K562 (cell line): Measurements from ENCODE around the gene SCG2. TPM values are rescaled to one million over a fixed set of nuclear protein-coding genes. Genes with fewer than 3 reads are reported as not detected.

Experiments
- ATAC-seq: fragments of 200-7000 bp; cut with Tn5 transposase; 3 replicates; pipeline ENCODE4 v1.9.1; 2020; ENCODE audit warnings: moderate library complexity
- BruUV-seq: library from RNA; stranded (reverse); fragments of 400-500 nt; replicated peaks from 2 replicates; lab custom pipeline; 2021; lab: Mats Ljungman, UMichigan
- CTCF ChIA-PET: fragments of 300-600 bp; formaldehyde crosslinking; extraction: SDS; loops from one replicate; lab custom pipeline; 2021; ENCODE audit warnings: low intra/inter-chr PET ratio; lab: Yijun Ruan, JAX
- POLR2A ChIA-PET: fragments of 300-600, 350-650 bp; sonication (Branson Sonifier 250); formaldehyde crosslinking; extraction: SDS; loops from one replicate; lab custom pipeline; 2021; ENCODE audit warnings: antibody characterized with exemption, inconsistent platforms; lab: Yijun Ruan, JAX
- DNase-seq, 4 experiments: peaks; one replicate each; pipeline versions ENCODE4 v3.0.0 to v3.0.0-alpha.2; 2011 to 2018; ENCODE audit warnings: low spot score in 3 of 4, mixed read lengths in 3 of 4; ENCODE audit errors: extremely low read depth in 1 of 4
- FAIRE-seq: peaks from 2 replicates; lab custom pipeline; 2011; peaks lifted over from hg19 to GRCh38; lab: Jason Lieb, UNC
- H2AFZ ChIP-seq: 2 replicates; pipeline ENCODE4 v1.6.0; 2011; ENCODE audit warnings: low read depth, low read length, control low read depth, inconsistent platforms
- H3K27ac ChIP-seq: fragments of 200-600 bp; 3 replicates; pipeline ENCODE4 v1.8.0; 2011; ENCODE audit warnings: low read depth, mild to moderate bottlenecking, control low read depth, inconsistent platforms, low read length, moderate library complexity, mixed read lengths; ENCODE audit errors: extremely low read depth
- H3K27me3 ChIP-seq, 2 experiments: fragments of 300-600 bp in 1 of 2; 2 replicates in 1 of 2; 3 replicates in 1 of 2; pipeline versions ENCODE4 v1.6.0 to v1.8.0; 2011; ENCODE audit warnings: inconsistent platforms in 2 of 2, low read length in 2 of 2, mild to moderate bottlenecking in 1 of 2, mixed read lengths in 1 of 2, moderate library complexity in 1 of 2; ENCODE audit not compliant: control insufficient read depth in 2 of 2, insufficient read depth in 2 of 2
- H3K36me3 ChIP-seq: fragments of 300-600 bp; 3 replicates; pipeline ENCODE4 v1.8.0; 2011; ENCODE audit warnings: mild to moderate bottlenecking, low read length, inconsistent platforms; ENCODE audit not compliant: control insufficient read depth, insufficient read depth
- H3K4me1 ChIP-seq, 2 experiments: fragments of 200-600 bp in 1 of 2; replicated peaks in 1 of 2; 2 replicates in 1 of 2; 3 replicates in 1 of 2; pipeline versions ENCODE4 v1.5.1 to v1.8.0; 2011; ENCODE audit warnings: inconsistent platforms in 2 of 2, low read length in 2 of 2, mild to moderate bottlenecking in 1 of 2, mixed read lengths in 1 of 2, moderate library complexity in 1 of 2; ENCODE audit not compliant: control insufficient read depth in 2 of 2, insufficient read depth in 2 of 2
- H3K4me2 ChIP-seq: 2 replicates; pipeline ENCODE4 v1.6.1; 2011; ENCODE audit warnings: low read length, control low read depth, inconsistent platforms, mixed read lengths; ENCODE audit not compliant: insufficient read depth
- H3K4me3 ChIP-seq: fragments of 200-600 bp; sonication (generic), shearing (Covaris generic); 2 replicates; pipeline ENCODE4 v1.5.1; 2016; ENCODE audit warnings: control low read depth, inconsistent platforms
- H3K79me2 ChIP-seq: fragments of 200-600 bp; 3 replicates; pipeline ENCODE4 v1.8.0; 2011; ENCODE audit warnings: low read length, inconsistent platforms; ENCODE audit not compliant: control insufficient read depth, insufficient read depth
- H3K9ac ChIP-seq, 2 experiments: 2 replicates each; pipeline versions ENCODE4 v1.6.0 to v1.6.1; 2011; ENCODE audit warnings: low read depth in 2 of 2, low read length in 2 of 2, control low read depth in 1 of 2, inconsistent platforms in 1 of 2, mild to moderate bottlenecking in 1 of 2, mixed read lengths in 1 of 2; ENCODE audit not compliant: insufficient read depth in 1 of 2
- H3K9me1 ChIP-seq: one replicate; pipeline ENCODE4 v1.6.0; 2011; ENCODE audit warnings: inconsistent platforms, mild to moderate bottlenecking, low read length, moderate library complexity; ENCODE audit not compliant: control insufficient read depth, insufficient read depth
- H3K9me3 ChIP-seq: replicated peaks from 2 replicates; pipeline ENCODE4 v1.5.1; 2011; ENCODE audit warnings: low read depth, low read length, inconsistent platforms; ENCODE audit not compliant: control insufficient read depth, insufficient read depth
- H4K20me1 ChIP-seq: replicated peaks from 2 replicates; pipeline ENCODE4 v1.6.1; 2011; ENCODE audit warnings: low read length, inconsistent platforms, mixed read lengths; ENCODE audit not compliant: control insufficient read depth, insufficient read depth
- BDP1 ChIP-seq: IDR thresholded peaks from 3 replicates; pipeline ENCODE4 v1.6.1; 2011; ENCODE audit not compliant: insufficient read length, insufficient read depth
- CBFB ChIP-seq: sonication (generic); formaldehyde crosslinking; IDR thresholded peaks from 2 replicates; pipeline ENCODE4 v1.4.0; 2020; ENCODE audit warnings: mild to moderate bottlenecking, missing genetic modification reagents
- GABPA ChIP-seq: fragments of 200-800 bp; sonication (Bioruptor generic); conservative IDR thresholded peaks from 2 replicates; pipeline ENCODE4 v1.6.1; 2016; ENCODE audit warnings: low read depth, missing genetic modification characterization, missing compliant biosample characterization
- HSF4 ChIP-seq: fragments of 250-450 bp; sonication (Bioruptor Pico); IDR thresholded peaks from 2 replicates; pipeline ENCODE4 v2.1.2; 2022; ENCODE audit warnings: mild to moderate bottlenecking, moderate library complexity, borderline replicate concordance
- ILF3 ChIP-seq: fragments of 450-650 bp; IDR thresholded peaks from 2 replicates; pipeline ENCODE4 v1.6.1; 2018; ENCODE audit warnings: antibody characterized with exemption, mild to moderate bottlenecking, moderate library complexity, borderline replicate concordance
- JUND ChIP-seq, 2 experiments: IDR thresholded peaks; 2 replicates in 1 of 2; 3 replicates in 1 of 2; pipeline ENCODE4 v1.6.1; 2011; ENCODE audit warnings: borderline replicate concordance in 2 of 2, low read depth in 2 of 2, low read length in 2 of 2, improper control_type of control experiment in 1 of 2, missing biosample characterization in 1 of 2, missing genetic modification characterization in 1 of 2, missing genetic modification reagents in 1 of 2
- ZBTB9 ChIP-seq: fragments of 450-650 bp; formaldehyde crosslinking; IDR thresholded peaks from 2 replicates; pipeline ENCODE4 v1.4.0; 2020; ENCODE audit warnings: mild to moderate bottlenecking, moderate library complexity
- ZNF282 ChIP-seq: sonication (generic); formaldehyde crosslinking; IDR thresholded peaks from 2 replicates; pipeline ENCODE4 v1.8.1; 2023; ENCODE audit warnings: missing genetic modification reagents
- ZNF507 ChIP-seq: conservative IDR thresholded peaks from 2 replicates; pipeline ENCODE4 v1.6.1; 2017; ENCODE audit warnings: missing genetic modification characterization, missing compliant biosample characterization
- WGBS: fragments of 100-300 bp; shearing (Covaris generic); methylation state at CpG from one replicate; pipeline ENCODE4 v1.1.6; 2016; ENCODE audit warnings: low coverage, mixed read lengths; ENCODE audit not compliant: insufficient coverage; ENCODE audit errors: missing lambda C conversion rate; 5-methylcytosine and 5-hydroxymethylcytosine counted together
- in situ Hi-C: fragments of 300-500 bp; cut with MboI; formaldehyde crosslinking; loops from 4 replicates; pipeline ENCODE4 v1.15.0; 2018; ENCODE audit warnings: inconsistent platforms, mixed read lengths
- intact Hi-C: fragments of 100-400 bp; cut with micrococcal nuclease; formaldehyde crosslinking; loops from 2 replicates; pipeline ENCODE4 v1.14.2; 2022
- polyA plus RNA-seq, 8 experiments: library from polyadenylated mRNA; depleted of rRNA in 4 of 8; stranded (reverse) in 5 of 8; unstranded in 3 of 8; fragments of >200 nt; fragmentation: Nextera tagmentation in 2 of 8; fragmentation: Illumina TruSeq in 1 of 8; extraction: Ambion mirVana in 2 of 8; extraction: Trizol in 1 of 8; gene quantifications; 2 replicates each; pipeline versions ENCODE4 v1.2.1 to v1.2.3, GENCODE V29; 2011 to 2014; ENCODE audit warnings: inconsistent platforms in 1 of 8, missing spikeins in 1 of 8
- total RNA-seq, 7 experiments: library from RNA; depleted of rRNA in 6 of 7; stranded (reverse); fragments of >200 nt in 6 of 7; fragmentation: Illumina TruSeq in 2 of 7; extraction: Trizol in 2 of 7; gene quantifications; 2 replicates each; pipeline versions ENCODE4 v1.2.1 to v1.2.3, GENCODE V29; 2011 to 2021; ENCODE audit warnings: low replicate concordance in 1 of 7

SCG2 gene
- total and polyA plus RNA-seq, 9 of the 15 experiments (the other 6 are each of a cell fraction or from before 2014, with no cell fraction given), result 0.07 to 1.6 (median 1.1) TPM

- no peak for DNase-seq
- Histone ChIP-seq H3K9me1 (no peaks in the 10 kb centered on the region), H3K79me2 (no peaks in the 10 kb centered on the region), H3K4me1 (no peaks in the 10 kb centered on the region), H3K27ac (no peak overlapping the region), H3K9ac (no peak overlapping the region), H4K20me1 (no peaks in the 10 kb centered on the region), H3K27me3 (no peaks in the 10 kb centered on the region; a peak in 1 of 5 replicates), H3K4me3 (no peak overlapping the region), H3K4me2 (no peak overlapping the region), H3K9me3 (no peaks in the 10 kb centered on the region), H3K36me3 (no peaks in the 10 kb centered on the region), H2AFZ (no peak overlapping the region)
- WGBS, result 0% methylated on average over 2 of the region's 2 CpGs
- ChIA-PET POLR2A (no interaction called here), CTCF (no interaction called here)
- no TSS peak for BruUV-seq
- ATAC-seq, result no peak
- intact Hi-C loops (no loop called here), in situ Hi-C loops (no loop called here)
- FAIRE-seq, result no peak
- TF ChIP-seq BDP1 (no peak), HSF4 (CRISPR knock-in tag) (no peak), ZBTB9 (no peak), CBFB (no peak), ZNF507 (tag) (no peak), GABPA (tag) (no peak), ILF3 (no peak), JUND (IDR thresholded peaks at IDR 0.05; ENCODE audit: borderline replicate concordance, low read depth, low read length) (no peak), JUND (tag; IDR thresholded peaks at IDR 0.05; ENCODE audit: borderline replicate concordance, low read depth, low read length) (no peak), ZNF282 (no peak)
Measured at GRCh38 chr2:223604231-223604630, 2.1 kb upstream of the SCG2 start.
